NCI-H2029 treated with DMSO at 0.1 percent for 48 hours (cell line): ENCODE data around the gene CRISPLD2.

Source experiments
- DNase-seq: peaks from one replicate; lab custom pipeline; 2025; lab: John Stamatoyannopoulos, UW

CRISPLD2 gene

GRCh38 chr16:84819644-84820304 is at the start of gene CRISPLD2:
Gene CRISPLD2, plus strand, starts transcription at chr16:84819985. Its CDS starts 18,511 bp downstream, at chr16:84838496.
- DNase-seq, result peak; percentile 4

- no peak for DNase-seq
Observed at GRCh38 chr16:84773312-84773711, 46.5 kb upstream of the CRISPLD2 start.

- no peak for DNase-seq
Observed at GRCh38 chr16:84774810-84775209, 45.0 kb upstream of the CRISPLD2 start.

- no peak for DNase-seq
Observed at GRCh38 chr16:84775262-84775810, 44.4 kb upstream of the CRISPLD2 start.

GRCh38 chr16:84777435-84777834 is 42.4 kb upstream of the CRISPLD2 start:
- no peak for DNase-seq

GRCh38 chr16:84778720-84779119 is 41.1 kb upstream of the CRISPLD2 start:
- no peak for DNase-seq

GRCh38 chr16:84780063-84780462 is 39.7 kb upstream of the CRISPLD2 start:
- DNase-seq, result no peak

GRCh38 chr16:84780544-84781376 is 39.0 kb upstream of the CRISPLD2 start:
- no peak for DNase-seq

GRCh38 chr16:84782846-84783245 is 36.9 kb upstream of the CRISPLD2 start:
- DNase-seq, result no peak

GRCh38 chr16:84785843-84786581 is 33.8 kb upstream of the CRISPLD2 start:
- peak; percentile 18 for DNase-seq

GRCh38 chr16:84786605-84787262 is 33.1 kb upstream of the CRISPLD2 start:
- DNase-seq, result no peak

GRCh38 chr16:84787263-84787622 is 32.5 kb upstream of the CRISPLD2 start:
- no peak for DNase-seq

- no peak for DNase-seq
Observed at GRCh38 chr16:84788920-84789391, 30.8 kb upstream of the CRISPLD2 start.

- DNase-seq, result no peak
Observed at GRCh38 chr16:84789431-84789830, 30.4 kb upstream of the CRISPLD2 start.

- DNase-seq, result no peak
Observed at GRCh38 chr16:84790301-84790700, 29.5 kb upstream of the CRISPLD2 start.

GRCh38 chr16:84791088-84791487 is 28.7 kb upstream of the CRISPLD2 start:
- DNase-seq, result no peak

- no peak for DNase-seq
Observed at GRCh38 chr16:84791501-84791900, 28.3 kb upstream of the CRISPLD2 start.

- DNase-seq, result no peak
Observed at GRCh38 chr16:84794186-84794585, 25.6 kb upstream of the CRISPLD2 start.

GRCh38 chr16:84794626-84795025 is 25.2 kb upstream of the CRISPLD2 start:
- no peak for DNase-seq

- DNase-seq, result no peak
Observed at GRCh38 chr16:84795329-84796053, 24.3 kb upstream of the CRISPLD2 start.
